ENCODE measurements around the gene CASKIN1. TPM values are rescaled to one million over a fixed set of nuclear protein-coding genes. Genes with fewer than 3 reads are reported as not detected.

CASKIN1 gene
- total and polyA plus RNA-seq, 4 donors = under 0.01 to 0.17 (median 0.09) TPM; not detected in 1

GRCh38 chr16:2184346-2184745 is 12.1 kb downstream of the CASKIN1 start:
- no peak overlapping the region for H3K27ac ChIP-seq (ENCODE audit: low read depth in 1 of 2, low read length in 2 of 2)
- TF ChIP-seq ATF3 (IDR thresholded peaks at IDR 0.05) (no peak), RXRA (IDR thresholded peaks at IDR 0.05) (no peak), JUND (IDR thresholded peaks at IDR 0.05) (no peak), SP1 (IDR thresholded peaks at IDR 0.05) (no peak)
- H3K27me3 ChIP-seq (ENCODE audit: control insufficient read depth in 4 of 4, insufficient read depth in 4 of 4, low read length in 3 of 4) = no peaks in the 10 kb centered on the region
- WGBS = 88% methylated on average over 19 of the region's 19 CpGs
- H3K4me3 ChIP-seq (ENCODE audit: low read depth in 1 of 3, low read length in 3 of 3) = no peak overlapping the region
- no peaks in the 10 kb centered on the region for H3K36me3 ChIP-seq (ENCODE audit: control insufficient read depth in 4 of 4, insufficient read depth in 3 of 4, low read depth in 1 of 4, low read length in 3 of 4)
- H3K9me3 ChIP-seq (ENCODE audit: control insufficient read depth in 4 of 4, low read length in 3 of 4) = no peaks in the 10 kb centered on the region
- no peak overlapping the region for H3K9ac ChIP-seq (ENCODE audit: low read depth in 1 of 2, low read length in 2 of 2)
- no peaks in the 10 kb centered on the region for H3K4me1 ChIP-seq (ENCODE audit: control insufficient read depth in 4 of 4, insufficient read depth in 4 of 4, low read length in 3 of 4)
- no peak for DNase-seq (ENCODE audit: low spot score)

- Histone ChIP-seq H3K27ac (ENCODE audit: low read depth in 1 of 2, low read length in 2 of 2) (no peak overlapping the region), H3K9ac (ENCODE audit: low read depth in 1 of 2, low read length in 2 of 2) (no peak overlapping the region), H3K4me3 (ENCODE audit: low read depth in 1 of 3, low read length in 3 of 3) (no peak overlapping the region), H3K27me3 (ENCODE audit: control insufficient read depth in 4 of 4, insufficient read depth in 4 of 4, low read length in 3 of 4) (no peaks in the 10 kb centered on the region), H3K4me1 (ENCODE audit: control insufficient read depth in 4 of 4, insufficient read depth in 4 of 4, low read length in 3 of 4) (no peaks in the 10 kb centered on the region), H3K36me3 (ENCODE audit: control insufficient read depth in 4 of 4, insufficient read depth in 3 of 4, low read depth in 1 of 4, low read length in 3 of 4) (no peaks in the 10 kb centered on the region), H3K9me3 (ENCODE audit: control insufficient read depth in 4 of 4, low read length in 3 of 4) (no peaks in the 10 kb centered on the region)
- 94% methylated on average over 30 of the region's 30 CpGs for WGBS
- TF ChIP-seq HNF4G (IDR thresholded peaks at IDR 0.05) (no peak), SP1 (IDR thresholded peaks at IDR 0.05) (no peak), TAF1 (conservative IDR thresholded peaks at IDR 0.05) (no peak), MAX (IDR thresholded peaks at IDR 0.05) (no peak), ATF3 (IDR thresholded peaks at IDR 0.05) (no peak), CTCF (IDR thresholded peaks at IDR 0.05; ENCODE audit: low read depth, low read length, missing input control) (no peak), NR2F2 (IDR thresholded peaks at IDR 0.05) (no peak)
- DNase-seq (ENCODE audit: low spot score) = no peak
These were observed 12.7 kb downstream of the CASKIN1 start for GRCh38 chr16:2183671-2184070.

- WGBS = 93% methylated on average over 20 of the region's 20 CpGs
- H3K4me3 ChIP-seq (ENCODE audit: low read depth in 1 of 3, low read length in 3 of 3) = no peak overlapping the region
- H3K36me3 ChIP-seq (ENCODE audit: control insufficient read depth in 4 of 4, insufficient read depth in 3 of 4, low read depth in 1 of 4, low read length in 3 of 4) = peaks cover 0 to 7% (median 3%) of the 10 kb centered on the region in 4 donors
- H3K27me3 ChIP-seq (ENCODE audit: control insufficient read depth in 4 of 4, insufficient read depth in 4 of 4, low read length in 3 of 4) = no peaks in the 10 kb centered on the region
- H3K27ac ChIP-seq (ENCODE audit: low read depth in 1 of 2, low read length in 2 of 2) = no peak overlapping the region
- no peaks in the 10 kb centered on the region for H3K9me3 ChIP-seq (ENCODE audit: control insufficient read depth in 4 of 4, low read length in 3 of 4)
- TF ChIP-seq HNF4G (IDR thresholded peaks at IDR 0.05) = no peak
- H3K4me1 ChIP-seq (ENCODE audit: control insufficient read depth in 4 of 4, insufficient read depth in 4 of 4, low read length in 3 of 4) = no peaks in the 10 kb centered on the region
- no peak for DNase-seq (ENCODE audit: low spot score)
- no peak overlapping the region for H3K9ac ChIP-seq (ENCODE audit: low read depth in 1 of 2, low read length in 2 of 2)
These were observed 14.5 kb downstream of the CASKIN1 start for GRCh38 chr16:2181952-2182351.
